22Rv1 (cell line): ENCODE measurements around the gene RHOH.

ENCODE experiments used
- ZFX ChIP-seq: fragments of 450-650 bp; IDR thresholded peaks from 2 replicates; pipeline ENCODE4 v1.6.1; 2017; ENCODE audit warnings: antibody characterized with exemption, borderline replicate concordance
- TF ChIP-seq, protein P1 (sequence below): fragments of 450-650 bp; IDR thresholded peaks from 2 replicates; pipeline ENCODE4 v1.5.1; 2017; ENCODE audit warnings: mild to moderate bottlenecking

DNA sequence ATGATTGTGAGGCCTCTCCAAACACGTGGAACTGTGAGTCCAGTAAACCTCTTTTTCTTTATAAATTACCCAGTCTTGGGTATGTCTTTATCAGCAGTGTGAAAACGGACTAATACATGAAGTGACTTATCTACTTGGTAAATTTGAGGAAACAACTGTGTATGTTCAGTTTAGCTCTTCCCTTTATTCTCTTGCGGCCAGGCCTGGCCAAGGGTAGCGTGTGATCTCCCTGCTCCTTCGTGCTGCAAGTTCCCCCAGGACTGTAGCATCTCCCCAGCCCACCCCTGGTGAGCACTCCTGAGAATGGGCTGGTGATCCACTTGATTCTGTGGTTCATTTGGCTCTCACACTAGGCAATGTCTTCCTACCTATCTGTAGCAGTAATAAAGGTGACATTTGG, 85.1 kb downstream of the RHOH start:
- TF ChIP-seq ZFX, result no peak
- TF ChIP-seq, protein P1, sequence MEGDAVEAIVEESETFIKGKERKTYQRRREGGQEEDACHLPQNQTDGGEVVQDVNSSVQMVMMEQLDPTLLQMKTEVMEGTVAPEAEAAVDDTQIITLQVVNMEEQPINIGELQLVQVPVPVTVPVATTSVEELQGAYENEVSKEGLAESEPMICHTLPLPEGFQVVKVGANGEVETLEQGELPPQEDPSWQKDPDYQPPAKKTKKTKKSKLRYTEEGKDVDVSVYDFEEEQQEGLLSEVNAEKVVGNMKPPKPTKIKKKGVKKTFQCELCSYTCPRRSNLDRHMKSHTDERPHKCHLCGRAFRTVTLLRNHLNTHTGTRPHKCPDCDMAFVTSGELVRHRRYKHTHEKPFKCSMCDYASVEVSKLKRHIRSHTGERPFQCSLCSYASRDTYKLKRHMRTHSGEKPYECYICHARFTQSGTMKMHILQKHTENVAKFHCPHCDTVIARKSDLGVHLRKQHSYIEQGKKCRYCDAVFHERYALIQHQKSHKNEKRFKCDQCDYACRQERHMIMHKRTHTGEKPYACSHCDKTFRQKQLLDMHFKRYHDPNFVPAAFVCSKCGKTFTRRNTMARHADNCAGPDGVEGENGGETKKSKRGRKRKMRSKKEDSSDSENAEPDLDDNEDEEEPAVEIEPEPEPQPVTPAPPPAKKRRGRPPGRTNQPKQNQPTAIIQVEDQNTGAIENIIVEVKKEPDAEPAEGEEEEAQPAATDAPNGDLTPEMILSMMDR, result no peak
